Ovary (tissue), 9 donors: ENCODE results near the gene SEPTIN11. TPM values are rescaled to one million over a fixed set of nuclear protein-coding genes. Genes with fewer than 3 reads are reported as not detected.

Source experiments
- DNase-seq, 5 donors: peaks; one replicate each; pipeline ENCODE4 v3.0.0-alpha.2; 2019 to 2020
- H3K27ac ChIP-seq, 2 donors: fragments of 200-600 bp; one replicate each; pipeline versions ENCODE4 v1.5.1 to v1.8.0; 2019 to 2022
- H3K27me3 ChIP-seq: fragments of 200-600 bp; one replicate; pipeline ENCODE4 v1.8.0; 2022
- H3K36me3 ChIP-seq: fragments of 200-600 bp; sonication (generic); one replicate; pipeline ENCODE4 v1.5.1; 2019
- H3K4me1 ChIP-seq: one replicate; pipeline ENCODE4 v1.8.1; 2013; ENCODE audit warnings: mild to moderate bottlenecking, moderate library complexity; ENCODE audit not compliant: insufficient read depth
- H3K4me3 ChIP-seq: fragments of 200-600 bp; sonication (generic); one replicate; pipeline ENCODE4 v1.5.1; 2017
- H3K9me3 ChIP-seq, 2 donors: fragments of 200-600 bp in 1 of 2; sonication (generic) in 1 of 2; one replicate each; pipeline versions ENCODE4 v1.5.1 to v1.8.1; 2013 to 2019; ENCODE audit warnings: mild to moderate bottlenecking in 1 of 2, moderate library complexity in 1 of 2
- EP300 ChIP-seq: sonication (generic); formaldehyde crosslinking; IDR thresholded peaks from one replicate; pipeline ENCODE4 v1.6.1; 2017; ENCODE audit warnings: antibody characterized with exemption
- POLR2A ChIP-seq: fragments of 450-650 bp; IDR thresholded peaks from one replicate; pipeline ENCODE4 v1.6.1; 2017; ENCODE audit warnings: antibody characterized with exemption, mild to moderate bottlenecking, moderate library complexity
- WGBS, 3 donors: extraction: QIAGEN DNeasy Blood & Tissue Kit in 1 of 3; methylation state at CpG; one replicate each; pipeline versions ENCODE4 v1.1.5 to v1.1.7; 2013 to 2017; 5-methylcytosine and 5-hydroxymethylcytosine counted together
- intact Hi-C, 4 donors: fragments of 100-400 bp; cut with DNase I; formaldehyde crosslinking; loops; one replicate each; pipeline versions ENCODE4 v1.11.0 to v1.15.1; 2022 to 2023
- polyA plus RNA-seq, 2 donors: library from polyadenylated mRNA; stranded (reverse); fragments of 200-250 nt in 1 of 2; fragments of 350-450 nt in 1 of 2; fragmentation: Illumina TruSeq in 1 of 2; extraction: RNeasy Lipid Tissue Mini Kit (QIAGEN cat#74804) in 1 of 2; gene quantifications; one replicate each; pipeline ENCODE4 v1.2.3, GENCODE V29; 2013 to 2014
- total RNA-seq, 7 donors: library from RNA; depleted of rRNA in 2 of 7; stranded (reverse); fragments of >200 nt in 2 of 7; fragmentation: NEBNext Ultra II Directional in 3 of 7; extraction: Animal tissue kit (Norgen Biotek cat#: 25700) in 3 of 7; gene quantifications; one replicate each; pipeline versions ENCODE4 v1.1.0 to v1.2.4, GENCODE V29; 2016 to 2023
- TF ChIP-seq, protein P1 (sequence below), 3 donors: fragments of 450-650 bp in 2 of 3; fragments of 200-600 bp in 1 of 3; IDR thresholded peaks; one replicate each; pipeline versions ENCODE4 v1.5.1 to v1.8.0; 2016 to 2022; ENCODE audit warnings: antibody characterized with exemption in 3 of 3, mild to moderate bottlenecking in 1 of 3
- donor health status: DM: no; HTN: no; CAD: no; lungs with moderate emphysema.
- donor health status: DM: no; HTN: no; CAD: no.
- donor health status: Bipolar disorder and iron deficiency.
- donor health status: DM: yes; HTN: yes; CAD: no.
- donor health status: DM: no; HTN: no; CAD: no.
- donor health status: DM: yes; HTN: yes; CAD: no.

SEPTIN11 gene
- total and polyA plus RNA-seq, 9 donors, result 24.3 to 86.0 (median 50.2) TPM

- Histone ChIP-seq H3K4me3 (peak overlapping the region; percentile 66), H3K27me3 (no peaks in the 10 kb centered on the region), H3K4me1 (peaks cover 10% of the 10 kb centered on the region), H3K27ac (peak overlapping the region; percentile 85 to 92), H3K36me3 (no peaks in the 10 kb centered on the region), H3K9me3 (no peaks in the 10 kb centered on the region)
- 0 to 1% (median 0%) methylated on average over 67 to 69 of the region's 69 CpGs for WGBS, 3 donors
- peak; percentile 45 to 62 (median 55) for DNase-seq
- TF ChIP-seq, protein P1, sequence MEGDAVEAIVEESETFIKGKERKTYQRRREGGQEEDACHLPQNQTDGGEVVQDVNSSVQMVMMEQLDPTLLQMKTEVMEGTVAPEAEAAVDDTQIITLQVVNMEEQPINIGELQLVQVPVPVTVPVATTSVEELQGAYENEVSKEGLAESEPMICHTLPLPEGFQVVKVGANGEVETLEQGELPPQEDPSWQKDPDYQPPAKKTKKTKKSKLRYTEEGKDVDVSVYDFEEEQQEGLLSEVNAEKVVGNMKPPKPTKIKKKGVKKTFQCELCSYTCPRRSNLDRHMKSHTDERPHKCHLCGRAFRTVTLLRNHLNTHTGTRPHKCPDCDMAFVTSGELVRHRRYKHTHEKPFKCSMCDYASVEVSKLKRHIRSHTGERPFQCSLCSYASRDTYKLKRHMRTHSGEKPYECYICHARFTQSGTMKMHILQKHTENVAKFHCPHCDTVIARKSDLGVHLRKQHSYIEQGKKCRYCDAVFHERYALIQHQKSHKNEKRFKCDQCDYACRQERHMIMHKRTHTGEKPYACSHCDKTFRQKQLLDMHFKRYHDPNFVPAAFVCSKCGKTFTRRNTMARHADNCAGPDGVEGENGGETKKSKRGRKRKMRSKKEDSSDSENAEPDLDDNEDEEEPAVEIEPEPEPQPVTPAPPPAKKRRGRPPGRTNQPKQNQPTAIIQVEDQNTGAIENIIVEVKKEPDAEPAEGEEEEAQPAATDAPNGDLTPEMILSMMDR (IDR thresholded peaks at IDR 0.05), result no peak
- TF ChIP-seq EP300 (no peak), POLR2A (no peak)
- intact Hi-C loops, result loop anchor here in 1 of 4 donors (10.0 kb wide), 1 partner anchor 124 kb away; the partner anchor contains the start of gene CCNI
Observed at GRCh38 chr4:76950052-76950955, 752 bp downstream of the SEPTIN11 start.

DNA sequence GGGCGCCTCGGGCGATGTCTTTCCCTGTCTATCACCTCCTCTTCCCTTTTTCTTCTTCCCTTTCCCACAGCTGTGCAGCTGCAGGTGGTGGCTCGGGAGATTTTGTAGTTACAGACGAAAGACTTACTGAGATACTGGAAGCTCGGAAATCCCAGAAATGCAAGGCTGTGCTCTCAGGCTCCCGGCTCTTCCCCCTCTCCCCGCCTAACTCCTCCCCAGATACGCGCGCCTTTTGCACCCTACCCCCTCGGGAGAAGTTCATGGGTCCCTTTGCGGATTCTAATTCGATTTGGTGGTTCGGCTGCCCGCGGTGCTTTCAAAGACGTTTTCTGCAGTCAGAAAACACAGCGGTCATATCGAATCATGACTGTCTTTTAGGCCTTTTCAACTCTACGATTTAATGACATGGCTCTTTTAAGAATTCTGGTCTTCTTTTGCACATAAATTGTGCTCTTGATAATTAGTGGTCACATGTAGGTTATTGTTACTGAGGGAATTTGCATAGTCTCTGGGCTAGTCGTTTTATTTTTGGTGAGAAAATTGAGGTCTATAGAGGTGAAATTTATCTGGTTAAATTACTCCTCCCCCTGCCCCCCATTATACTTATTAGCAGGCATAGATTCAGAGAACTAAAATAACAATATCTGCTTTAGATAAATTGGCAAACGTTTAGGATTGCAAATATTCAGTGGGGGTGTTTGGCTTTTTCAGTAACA lies 1.6 kb downstream of the SEPTIN11 start:
- H3K9me3 ChIP-seq, result no peaks in the 10 kb centered on the region
- intact Hi-C loops, result loop anchor here in 1 of 4 donors (10.0 kb wide), 1 partner anchor 124 kb away; the partner anchor contains the start of gene CCNI
- H3K4me3 ChIP-seq, result peak overlapping the region; percentile 66
- H3K36me3 ChIP-seq, result no peaks in the 10 kb centered on the region
- DNase-seq, result peak in 3 of 5 donors; percentile 24 to 35 (median 32)
- H3K27me3 ChIP-seq, result no peaks in the 10 kb centered on the region
- peak overlapping the region; percentile 18 to 92 for H3K27ac ChIP-seq
- peaks cover 10% of the 10 kb centered on the region for H3K4me1 ChIP-seq
- TF ChIP-seq POLR2A (no peak), EP300 (no peak)
- TF ChIP-seq, protein P1 (IDR thresholded peaks at IDR 0.05), result no peak
- WGBS, 3 donors, result 0 to 2% (median 1%) methylated on average over 23 of the region's 23 CpGs

DNA sequence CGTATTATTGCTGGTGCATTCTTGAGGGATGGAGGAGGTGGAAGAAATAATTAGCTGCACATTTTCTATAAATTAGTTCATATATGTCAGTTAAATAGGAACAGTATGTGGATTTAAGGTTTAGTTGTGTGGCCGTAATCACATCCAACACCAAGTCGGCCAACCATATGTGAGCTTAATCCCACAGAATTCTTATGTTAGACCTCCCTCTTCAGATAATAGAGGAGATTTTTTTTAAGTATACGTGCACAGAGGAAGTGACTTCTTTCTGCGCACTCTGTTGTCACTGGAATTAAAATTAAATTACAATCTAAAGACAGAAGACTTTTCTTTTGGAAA lies 2.1 kb downstream of the SEPTIN11 start:
- no peaks in the 10 kb centered on the region for H3K9me3 ChIP-seq
- intact Hi-C loops, result loop anchor here in 1 of 4 donors (10.0 kb wide), 1 partner anchor 123 kb away; the partner anchor contains the start of gene CCNI
- H3K27ac ChIP-seq, result no peak overlapping the region
- TF ChIP-seq EP300, result no peak
- no peak for TF ChIP-seq POLR2A
- TF ChIP-seq, protein P1 (IDR thresholded peaks at IDR 0.05), result no peak
- WGBS, 3 donors, result 57 to 65% (median 60%) methylated on average over 5 of the region's 5 CpGs
- no peak for DNase-seq
- no peak overlapping the region for H3K4me3 ChIP-seq
- peaks cover 10% of the 10 kb centered on the region for H3K4me1 ChIP-seq
- no peaks in the 10 kb centered on the region for H3K36me3 ChIP-seq
- H3K27me3 ChIP-seq, result no peaks in the 10 kb centered on the region

- peaks cover 9% of the 10 kb centered on the region for H3K4me1 ChIP-seq
- DNase-seq, result no peak
- no peaks in the 10 kb centered on the region for H3K36me3 ChIP-seq
- no peaks in the 10 kb centered on the region for H3K27me3 ChIP-seq
- intact Hi-C loops, result loop anchor here in 1 of 4 donors (10.0 kb wide), 1 partner anchor 123 kb away; the partner anchor contains the start of gene CCNI
- H3K27ac ChIP-seq, result no peak overlapping the region
- TF ChIP-seq EP300, result no peak
- no peak for TF ChIP-seq POLR2A
- TF ChIP-seq, protein P1 (IDR thresholded peaks at IDR 0.05), result no peak
- no peaks in the 10 kb centered on the region for H3K9me3 ChIP-seq
- 73 to 77% (median 75%) methylated on average over 4 of the region's 4 CpGs for WGBS, 3 donors
- no peak overlapping the region for H3K4me3 ChIP-seq
Observed at GRCh38 chr4:76952071-76952470, 2.5 kb downstream of the SEPTIN11 start.
